GM12878 (cell line): Measurements from ENCODE around the gene EPB41L2. TPM values are rescaled to one million over a fixed set of nuclear protein-coding genes. Genes with fewer than 3 reads are reported as not detected.

Source experiments
- ATAC-seq: fragments of 200-7000 bp; cut with Tn5 transposase; 3 replicates; pipeline ENCODE4 v1.9.1; 2020; ENCODE audit warnings: mild to moderate bottlenecking, moderate library complexity
- BruUV-seq: library from RNA; stranded (reverse); fragments of 400-500 nt; replicated peaks from 2 replicates; lab custom pipeline; 2021; lab: Mats Ljungman, UMichigan
- CTCF ChIA-PET: fragments of 300-600 bp; sonication (Branson Sonifier 250); formaldehyde crosslinking; extraction: SDS; loops from one replicate; lab custom pipeline; 2021; ENCODE audit warnings: inconsistent platforms; lab: Yijun Ruan, JAX
- POLR2A ChIA-PET: fragments of 350-600 bp; formaldehyde crosslinking; extraction: SDS; loops from one replicate; lab custom pipeline; 2021; ENCODE audit warnings: inconsistent platforms; lab: Charles Lee
- RAD21 ChIA-PET: fragments of 300-600 bp; sonication (Branson Sonifier 250); formaldehyde crosslinking; loops from one replicate; lab custom pipeline; 2023; ENCODE audit warnings: antibody characterized with exemption; ENCODE audit not compliant: unreplicated experiment; lab: Charles Lee
- SMC1A ChIA-PET: fragments of 300-600 bp; sonication (Branson Sonifier 250); formaldehyde crosslinking; loops from one replicate; lab custom pipeline; 2023; ENCODE audit not compliant: unreplicated experiment, uncharacterized antibody; lab: Charles Lee
- DNase-seq: peaks from one replicate; pipeline ENCODE4 v3.0.0-alpha.2; 2011; ENCODE audit warnings: low read depth, low spot score
- FAIRE-seq: peaks from 3 replicates; lab custom pipeline; 2011; peaks lifted over from hg19 to GRCh38; lab: Jason Lieb, UNC
- H2AFZ ChIP-seq: 2 replicates; pipeline ENCODE4 v1.6.0; 2011; ENCODE audit warnings: low read depth, low read length, control low read depth; ENCODE audit not compliant: control insufficient read depth
- H3K27ac ChIP-seq: 2 replicates; pipeline ENCODE4 v1.5.1; 2011; ENCODE audit warnings: control low read depth; ENCODE audit not compliant: control insufficient read depth, insufficient read depth
- H3K27me3 ChIP-seq, 2 experiments: replicated peaks in 1 of 2; 2 replicates each; pipeline versions ENCODE4 v1.6.0 to v1.6.1; 2011; ENCODE audit warnings: low read length in 1 of 2; ENCODE audit not compliant: control insufficient read depth in 2 of 2, insufficient read depth in 2 of 2
- H3K36me3 ChIP-seq, 2 experiments: 2 replicates each; pipeline ENCODE4 v1.5.1; 2011; ENCODE audit warnings: low read length in 1 of 2; ENCODE audit not compliant: control insufficient read depth in 2 of 2, insufficient read depth in 2 of 2
- H3K4me1 ChIP-seq: 2 replicates; pipeline ENCODE4 v1.6.1; 2011; ENCODE audit warnings: mild to moderate bottlenecking, low read length, moderate library complexity, mixed read lengths; ENCODE audit not compliant: control insufficient read depth, insufficient read depth
- H3K4me2 ChIP-seq: 2 replicates; pipeline ENCODE4 v1.6.0; 2011; ENCODE audit warnings: control low read depth; ENCODE audit not compliant: control insufficient read depth, insufficient read depth
- H3K4me3 ChIP-seq: fragments of 200-600 bp; sonication (generic); 2 replicates; pipeline ENCODE4 v1.5.1; 2016
- H3K79me2 ChIP-seq: 2 replicates; pipeline ENCODE4 v1.6.0; 2011; ENCODE audit warnings: low read length; ENCODE audit not compliant: control insufficient read depth, insufficient read depth
- H3K9ac ChIP-seq: 2 replicates; pipeline ENCODE4 v1.8.0; 2011; ENCODE audit warnings: low read length, control low read depth, mixed read lengths; ENCODE audit not compliant: control insufficient read depth, insufficient read depth
- H3K9me3 ChIP-seq: replicated peaks from 3 replicates; pipeline ENCODE4 v1.5.1; 2011; ENCODE audit warnings: mild to moderate bottlenecking, low read length; ENCODE audit not compliant: control insufficient read depth, insufficient read depth
- H4K20me1 ChIP-seq: 2 replicates; pipeline ENCODE4 v1.6.0; 2011; ENCODE audit not compliant: control insufficient read depth, insufficient read depth
- BCL11A ChIP-seq: IDR thresholded peaks from 2 replicates; pipeline ENCODE4 v1.6.1; 2011; ENCODE audit warnings: low read depth, low read length
- CREM ChIP-seq: IDR thresholded peaks from 2 replicates; pipeline ENCODE4 v1.6.1; 2014; ENCODE audit warnings: antibody characterized with exemption, low read depth
- EED ChIP-seq: sonication (generic); IDR thresholded peaks from 2 replicates; pipeline ENCODE4 v1.6.1; 2016; ENCODE audit warnings: antibody characterized with exemption, low read depth
- ESRRA ChIP-seq: IDR thresholded peaks from 2 replicates; pipeline ENCODE4 v1.6.1; 2012; ENCODE audit warnings: mild to moderate bottlenecking, low read length, improper control_type of control experiment
- LARP7 ChIP-seq: fragments of 450-650 bp; IDR thresholded peaks from 2 replicates; pipeline ENCODE4 v1.6.1; 2017; ENCODE audit warnings: mild to moderate bottlenecking
- MXI1 ChIP-seq: fragments of 150-350 bp; IDR thresholded peaks from 2 replicates; pipeline ENCODE4 v1.6.1; 2011; ENCODE audit warnings: low read depth, mild to moderate bottlenecking, inconsistent platforms, low read length, improper control_type of control experiment
- MYB ChIP-seq: fragments of 150-350 bp; IDR thresholded peaks from 2 replicates; pipeline ENCODE4 v1.6.1; 2014; ENCODE audit warnings: mild to moderate bottlenecking, low read depth, low read length, borderline replicate concordance
- NFYA ChIP-seq: IDR thresholded peaks from 2 replicates; pipeline ENCODE4 v1.6.1; 2011; ENCODE audit warnings: low read depth, mild to moderate bottlenecking, low read length, improper control_type of control experiment, borderline replicate concordance
- PAX8 ChIP-seq: fragments of 450-650 bp; IDR thresholded peaks from 2 replicates; pipeline ENCODE4 v1.6.1; 2017; ENCODE audit warnings: mild to moderate bottlenecking, moderate library complexity
- POLR2AphosphoS2 ChIP-seq: IDR thresholded peaks from 2 replicates; pipeline ENCODE4 v1.6.1; 2011; ENCODE audit warnings: low read depth, mild to moderate bottlenecking, low read length, improper control_type of control experiment, moderate library complexity
- SPI1 ChIP-seq: IDR thresholded peaks from 2 replicates; pipeline ENCODE4 v1.6.1; 2011; ENCODE audit warnings: low read depth, mild to moderate bottlenecking, low read length, moderate library complexity, borderline replicate concordance; ENCODE audit not compliant: insufficient read depth
- WGBS: methylation state at CpG from one replicate; pipeline ENCODE4 v1.1.6; 2016; ENCODE audit warnings: low lambda C conversion rate; ENCODE audit not compliant: insufficient replicate concordance, insufficient coverage; ENCODE audit errors: missing lambda C conversion rate; 5-methylcytosine and 5-hydroxymethylcytosine counted together
- in situ Hi-C: fragments of 300-500 bp; cut with MboI; formaldehyde crosslinking; loops from 9 replicates; pipeline ENCODE4 v1.14.3; 2018; ENCODE audit warnings: mixed read lengths
- intact Hi-C: fragments of 100-400 bp; cut with micrococcal nuclease; formaldehyde crosslinking; loops from one replicate; pipeline ENCODE4 v1.14.2; 2022; ENCODE audit not compliant: unreplicated experiment
- polyA plus RNA-seq, 11 experiments: library from polyadenylated mRNA; depleted of rRNA in 4 of 11; unstranded in 6 of 11; stranded (reverse) in 5 of 11; fragments of >200 nt; fragmentation: Nextera tagmentation in 4 of 11; fragmentation: Illumina TruSeq in 1 of 11; extraction: Ambion mirVana in 4 of 11; extraction: Trizol in 1 of 11; gene quantifications; 1 replicate in 1 of 11; 2 replicates in 10 of 11; pipeline versions ENCODE4 v1.2.1 to v1.2.3, GENCODE V29; 2011 to 2016; ENCODE audit warnings: inconsistent platforms in 2 of 11, missing spikeins in 2 of 11, low read depth in 1 of 11
- total RNA-seq, 4 experiments: library from RNA; depleted of rRNA in 3 of 4; stranded (reverse); fragments of >200 nt in 3 of 4; fragmentation: Illumina TruSeq in 1 of 4; extraction: Trizol in 1 of 4; gene quantifications; 2 replicates each; pipeline versions ENCODE4 v1.2.1 to v1.2.3, GENCODE V29; 2013 to 2021

EPB41L2 gene
- total and polyA plus RNA-seq, 10 of the 15 experiments (the other 5 are each of a cell fraction or from before 2014, with no cell fraction given): 7.4 to 41.6 (median 19.0) TPM

- TF ChIP-seq MYB (no peak), MXI1 (no peak), POLR2AphosphoS2 (no peak), SPI1 (no peak), PAX8 (no peak)
Observed at GRCh38 chr6:131023834-131024504, 39.1 kb downstream of the EPB41L2 start (continued).

- Histone ChIP-seq H3K4me1 (no peaks in the 10 kb centered on the region), H3K36me3 (no peaks in the 10 kb centered on the region), H3K4me2 (no peak overlapping the region), H3K9me3 (no peaks in the 10 kb centered on the region)
- DNase-seq (no peak), FAIRE-seq (no peak)
- intact Hi-C loops: no loop called here
- SMC1A ChIA-PET: no interaction called here
- CTCF ChIA-PET: no interaction called here
- TF ChIP-seq EED (no peak), BCL11A (no peak), CREM (no peak), ESRRA (no peak), LARP7 (no peak), NFYA (no peak)
- TF ChIP-seq, all 136 proteins: peak for 0
- Histone ChIP-seq H3K79me2 (peaks cover 4% of the 10 kb centered on the region), H4K20me1 (no peaks in the 10 kb centered on the region), H3K9ac (no peak overlapping the region), H2AFZ (no peak overlapping the region), H3K4me3 (no peak overlapping the region), H3K27me3 (no peaks in the 10 kb centered on the region), H3K27ac (no peak overlapping the region)
- in situ Hi-C loops: no loop called here
- POLR2A ChIA-PET: no interaction called here
- no peak for ATAC-seq
- WGBS: 45% methylated on average over 4 of the region's 4 CpGs
- RAD21 ChIA-PET: no interaction called here
- no TSS peak for BruUV-seq
Observed at GRCh38 chr6:131022691-131023090, 40.4 kb downstream of the EPB41L2 start.
